GM12878 (cell line): ENCODE data around the gene NCAM1. TPM values are rescaled to one million over a fixed set of nuclear protein-coding genes. Genes with fewer than 3 reads are reported as not detected.

Source experiments
- ATAC-seq: fragments of 200-7000 bp; cut with Tn5 transposase; 3 replicates; pipeline ENCODE4 v1.9.1; 2020; ENCODE audit warnings: mild to moderate bottlenecking, moderate library complexity
- BruUV-seq: library from RNA; stranded (reverse); fragments of 400-500 nt; replicated peaks from 2 replicates; lab custom pipeline; 2021; lab: Mats Ljungman, UMichigan
- CTCF ChIA-PET: fragments of 300-600 bp; sonication (Branson Sonifier 250); formaldehyde crosslinking; extraction: SDS; loops from one replicate; lab custom pipeline; 2021; ENCODE audit warnings: inconsistent platforms; lab: Yijun Ruan, JAX
- POLR2A ChIA-PET: fragments of 350-600 bp; formaldehyde crosslinking; extraction: SDS; loops from one replicate; lab custom pipeline; 2021; ENCODE audit warnings: inconsistent platforms; lab: Charles Lee
- RAD21 ChIA-PET: fragments of 300-600 bp; sonication (Branson Sonifier 250); formaldehyde crosslinking; loops from one replicate; lab custom pipeline; 2023; ENCODE audit warnings: antibody characterized with exemption; ENCODE audit not compliant: unreplicated experiment; lab: Charles Lee
- SMC1A ChIA-PET: fragments of 300-600 bp; sonication (Branson Sonifier 250); formaldehyde crosslinking; loops from one replicate; lab custom pipeline; 2023; ENCODE audit not compliant: unreplicated experiment, uncharacterized antibody; lab: Charles Lee
- DNase-seq: peaks from one replicate; pipeline ENCODE4 v3.0.0-alpha.2; 2011; ENCODE audit warnings: low read depth, low spot score
- FAIRE-seq: peaks from 3 replicates; lab custom pipeline; 2011; peaks lifted over from hg19 to GRCh38; lab: Jason Lieb, UNC
- H2AFZ ChIP-seq: 2 replicates; pipeline ENCODE4 v1.6.0; 2011; ENCODE audit warnings: low read depth, low read length, control low read depth; ENCODE audit not compliant: control insufficient read depth
- H3K27ac ChIP-seq: 2 replicates; pipeline ENCODE4 v1.5.1; 2011; ENCODE audit warnings: control low read depth; ENCODE audit not compliant: control insufficient read depth, insufficient read depth
- H3K27me3 ChIP-seq, 2 experiments: replicated peaks in 1 of 2; 2 replicates each; pipeline versions ENCODE4 v1.6.0 to v1.6.1; 2011; ENCODE audit warnings: low read length in 1 of 2; ENCODE audit not compliant: control insufficient read depth in 2 of 2, insufficient read depth in 2 of 2
- H3K36me3 ChIP-seq, 2 experiments: 2 replicates each; pipeline ENCODE4 v1.5.1; 2011; ENCODE audit warnings: low read length in 1 of 2; ENCODE audit not compliant: control insufficient read depth in 2 of 2, insufficient read depth in 2 of 2
- H3K4me1 ChIP-seq: 2 replicates; pipeline ENCODE4 v1.6.1; 2011; ENCODE audit warnings: mild to moderate bottlenecking, low read length, moderate library complexity, mixed read lengths; ENCODE audit not compliant: control insufficient read depth, insufficient read depth
- H3K4me2 ChIP-seq: 2 replicates; pipeline ENCODE4 v1.6.0; 2011; ENCODE audit warnings: control low read depth; ENCODE audit not compliant: control insufficient read depth, insufficient read depth
- H3K4me3 ChIP-seq: fragments of 200-600 bp; sonication (generic); 2 replicates; pipeline ENCODE4 v1.5.1; 2016
- H3K79me2 ChIP-seq: 2 replicates; pipeline ENCODE4 v1.6.0; 2011; ENCODE audit warnings: low read length; ENCODE audit not compliant: control insufficient read depth, insufficient read depth
- H3K9ac ChIP-seq: 2 replicates; pipeline ENCODE4 v1.8.0; 2011; ENCODE audit warnings: low read length, control low read depth, mixed read lengths; ENCODE audit not compliant: control insufficient read depth, insufficient read depth
- H3K9me3 ChIP-seq: replicated peaks from 3 replicates; pipeline ENCODE4 v1.5.1; 2011; ENCODE audit warnings: mild to moderate bottlenecking, low read length; ENCODE audit not compliant: control insufficient read depth, insufficient read depth
- H4K20me1 ChIP-seq: 2 replicates; pipeline ENCODE4 v1.6.0; 2011; ENCODE audit not compliant: control insufficient read depth, insufficient read depth
- CBX3 ChIP-seq: fragments of 200-600 bp; sonication (generic); IDR thresholded peaks from 2 replicates; pipeline ENCODE4 v1.6.1; 2016; ENCODE audit warnings: low read depth, borderline replicate concordance
- CREB1 ChIP-seq: IDR thresholded peaks from 2 replicates; pipeline ENCODE4 v1.6.1; 2012; ENCODE audit warnings: low read depth, mild to moderate bottlenecking, inconsistent platforms
- MYC ChIP-seq: IDR thresholded peaks from 2 replicates; pipeline ENCODE4 v1.6.1; 2011; ENCODE audit warnings: mild to moderate bottlenecking, low read length, moderate library complexity, inconsistent platforms; ENCODE audit not compliant: insufficient read depth, insufficient replicate concordance, insufficient read length, severe bottlenecking
- NKRF ChIP-seq: fragments of 450-650 bp; conservative IDR thresholded peaks from 2 replicates; pipeline ENCODE4 v1.6.1; 2017; ENCODE audit warnings: mild to moderate bottlenecking, moderate library complexity
- NRF1 ChIP-seq: conservative IDR thresholded peaks from 2 replicates; pipeline ENCODE4 v1.6.1; 2011; ENCODE audit warnings: mild to moderate bottlenecking, low read depth, low read length, improper control_type of control experiment
- STAT3 ChIP-seq: IDR thresholded peaks from 2 replicates; pipeline ENCODE4 v1.6.1; 2011; ENCODE audit warnings: low read depth, low read length, improper control_type of control experiment
- TBL1XR1 ChIP-seq: IDR thresholded peaks from 2 replicates; pipeline ENCODE4 v1.6.1; 2012; ENCODE audit warnings: low read depth, low read length, improper control_type of control experiment
- USF2 ChIP-seq: IDR thresholded peaks from 2 replicates; pipeline ENCODE4 v1.6.1; 2011; ENCODE audit warnings: low read depth, low read length, improper control_type of control experiment, borderline replicate concordance
- WGBS: methylation state at CpG from one replicate; pipeline ENCODE4 v1.1.6; 2016; ENCODE audit warnings: low lambda C conversion rate; ENCODE audit not compliant: insufficient replicate concordance, insufficient coverage; ENCODE audit errors: missing lambda C conversion rate; 5-methylcytosine and 5-hydroxymethylcytosine counted together
- in situ Hi-C: fragments of 300-500 bp; cut with MboI; formaldehyde crosslinking; loops from 9 replicates; pipeline ENCODE4 v1.14.3; 2018; ENCODE audit warnings: mixed read lengths
- intact Hi-C: fragments of 100-400 bp; cut with micrococcal nuclease; formaldehyde crosslinking; loops from one replicate; pipeline ENCODE4 v1.14.2; 2022; ENCODE audit not compliant: unreplicated experiment
- polyA plus RNA-seq, 11 experiments: library from polyadenylated mRNA; depleted of rRNA in 4 of 11; unstranded in 6 of 11; stranded (reverse) in 5 of 11; fragments of >200 nt; fragmentation: Nextera tagmentation in 4 of 11; fragmentation: Illumina TruSeq in 1 of 11; extraction: Ambion mirVana in 4 of 11; extraction: Trizol in 1 of 11; gene quantifications; 1 replicate in 1 of 11; 2 replicates in 10 of 11; pipeline versions ENCODE4 v1.2.1 to v1.2.3, GENCODE V29; 2011 to 2016; ENCODE audit warnings: inconsistent platforms in 2 of 11, missing spikeins in 2 of 11, low read depth in 1 of 11
- total RNA-seq, 4 experiments: library from RNA; depleted of rRNA in 3 of 4; stranded (reverse); fragments of >200 nt in 3 of 4; fragmentation: Illumina TruSeq in 1 of 4; extraction: Trizol in 1 of 4; gene quantifications; 2 replicates each; pipeline versions ENCODE4 v1.2.1 to v1.2.3, GENCODE V29; 2013 to 2021

Gene NCAM1
- total and polyA plus RNA-seq, 10 of the 15 experiments (the other 5 are each of a cell fraction or from before 2014, with no cell fraction given): 0.10 to 0.23 (median 0.11) TPM; not detected in 7

GRCh38 chr11:113178381-113179070 lies 217.3 kb downstream of the NCAM1 start:
- BruUV-seq: no TSS peak
- POLR2A ChIA-PET: no interaction called here
- intact Hi-C loops: no loop called here

More at GRCh38 chr11:113178381-113179070, 217.3 kb downstream of the NCAM1 start:
- Histone ChIP-seq H3K36me3 (no peaks in the 10 kb centered on the region), H3K27ac (no peak overlapping the region), H3K9ac (no peak overlapping the region), H3K9me3 (no peaks in the 10 kb centered on the region), H3K79me2 (no peaks in the 10 kb centered on the region), H3K4me2 (no peak overlapping the region), H3K4me3 (no peak overlapping the region), H3K27me3 (peaks cover 0 to 9% of the 10 kb centered on the region in 2 experiments; a peak in 3 of 4 replicates), H3K4me1 (no peaks in the 10 kb centered on the region), H4K20me1 (no peaks in the 10 kb centered on the region), H2AFZ (no peak overlapping the region)
- TF ChIP-seq CBX3 (no peak), NKRF (no peak), NRF1 (no peak), MYC (no peak), USF2 (no peak), TBL1XR1 (no peak), STAT3 (no peak), CREB1 (no peak)
- 31% methylated on average over 10 of the region's 10 CpGs for WGBS
- DNase-seq (no peak), ATAC-seq (no peak), FAIRE-seq (no peak)
- CTCF ChIA-PET: no interaction called here
- in situ Hi-C loops: no loop called here
- RAD21 ChIA-PET: no interaction called here
- SMC1A ChIA-PET: interaction anchor here (0.7 kb wide), 1 partner anchor 16 kb away, joined by 3 read pairs; no protein-coding TSS in a partner anchor
